T-helper 2 cell treated with Interferon-gamma antibody and Interleukin-4, amounts not matched to agents 5 μg/mL and 100 μg/mL, for 36 hours (primary cell): Measurements from ENCODE around the gene PM20D2.
A peak's percentile ranks its signal among the peaks of the same experiment; 100 is the strongest.

Experiments used
- DNase-seq: peaks from one replicate; pipeline ENCODE4 v3.0.0; 2021; ENCODE audit warnings: low spot score
- H3K27ac Mint-ChIP-seq: one replicate; pipeline ENCODE4 v1.8.0; 2021; ENCODE audit warnings: mild to moderate bottlenecking, mixed read lengths
- H3K27me3 Mint-ChIP-seq: one replicate; pipeline ENCODE4 v1.8.0; 2021; ENCODE audit warnings: low read depth, mixed read lengths
- H3K36me3 Mint-ChIP-seq: one replicate; pipeline ENCODE4 v1.8.0; 2021; ENCODE audit warnings: low read depth, mixed read lengths
- H3K4me1 Mint-ChIP-seq: one replicate; pipeline ENCODE4 v1.8.0; 2021; ENCODE audit warnings: low read depth, mixed read lengths
- H3K4me3 Mint-ChIP-seq: one replicate; pipeline ENCODE4 v1.8.0; 2022; ENCODE audit warnings: mild to moderate bottlenecking, moderate library complexity, mixed read lengths
- H3K9me3 Mint-ChIP-seq: one replicate; pipeline ENCODE4 v1.8.0; 2021; ENCODE audit warnings: mixed read lengths

Gene PM20D2

GRCh38 chr6:89133981-89134380 lies 11.9 kb upstream of the PM20D2 start:
- H3K27ac Mint-ChIP-seq = no peak overlapping the region
- no peak for DNase-seq
- no peaks in the 10 kb centered on the region for H3K4me1 Mint-ChIP-seq
- H3K27me3 Mint-ChIP-seq = no peaks in the 10 kb centered on the region
- H3K9me3 Mint-ChIP-seq = no peaks in the 10 kb centered on the region
- H3K36me3 Mint-ChIP-seq = no peaks in the 10 kb centered on the region
- no peak overlapping the region for H3K4me3 Mint-ChIP-seq

GRCh38 chr6:89134723-89135122 lies 11.1 kb upstream of the PM20D2 start:
- Mint-ChIP-seq H3K9me3 (no peaks in the 10 kb centered on the region), H3K4me1 (no peaks in the 10 kb centered on the region), H3K36me3 (no peaks in the 10 kb centered on the region), H3K27me3 (no peaks in the 10 kb centered on the region), H3K4me3 (no peak overlapping the region), H3K27ac (no peak overlapping the region)
- DNase-seq = no peak

- no peak for DNase-seq
- Mint-ChIP-seq H3K27me3 (peaks cover 4% of the 10 kb centered on the region), H3K9me3 (no peaks in the 10 kb centered on the region), H3K4me3 (no peak overlapping the region), H3K27ac (no peak overlapping the region), H3K36me3 (no peaks in the 10 kb centered on the region), H3K4me1 (no peaks in the 10 kb centered on the region)
These were observed 7.7 kb upstream of the PM20D2 start for GRCh38 chr6:89138173-89138572.

- no peaks in the 10 kb centered on the region for H3K36me3 Mint-ChIP-seq
- no peak overlapping the region for H3K27ac Mint-ChIP-seq
- H3K27me3 Mint-ChIP-seq = peaks cover 12% of the 10 kb centered on the region
- H3K4me1 Mint-ChIP-seq = peaks cover 8% of the 10 kb centered on the region
- H3K4me3 Mint-ChIP-seq = no peak overlapping the region
- no peak for DNase-seq
- H3K9me3 Mint-ChIP-seq = no peaks in the 10 kb centered on the region
These were observed 6.1 kb upstream of the PM20D2 start for GRCh38 chr6:89139509-89140346.

DNA sequence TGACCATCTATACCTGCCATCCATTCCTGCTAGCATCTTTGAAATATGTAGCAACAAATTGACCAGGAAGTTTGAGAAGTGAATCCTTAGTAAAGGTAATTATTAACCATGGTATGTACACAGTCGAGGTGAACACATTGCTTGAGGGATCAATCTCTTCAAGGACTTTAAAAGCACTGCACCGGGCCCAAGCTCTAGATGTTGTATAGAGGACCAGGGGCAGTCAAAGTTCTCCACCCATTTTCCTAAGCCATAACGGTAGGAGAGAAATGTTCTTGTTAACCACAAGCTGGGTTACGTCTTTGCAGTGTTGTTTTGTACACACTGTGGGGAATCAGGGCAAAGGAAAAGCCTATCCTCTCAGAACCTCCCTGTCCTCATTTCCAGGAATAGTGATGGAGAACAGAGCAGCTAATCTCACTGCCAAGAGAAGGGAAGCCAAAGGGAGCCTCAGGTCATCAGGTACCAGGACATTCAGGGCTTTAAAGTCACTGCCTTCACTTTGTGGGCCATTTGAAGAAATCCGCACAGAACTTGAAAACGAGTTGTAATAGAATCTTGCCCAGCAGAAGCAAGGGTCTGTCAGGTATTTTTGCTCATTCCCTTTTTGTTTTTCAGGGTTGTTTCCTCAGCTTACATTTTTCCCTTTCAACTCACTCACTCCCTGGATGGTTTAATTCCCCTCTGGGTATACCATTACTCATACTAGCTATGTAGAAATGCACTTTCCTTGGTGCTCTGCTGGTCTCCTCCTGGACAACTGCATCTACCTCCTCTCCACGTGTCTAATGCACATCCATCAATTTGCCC lies 5.3 kb upstream of the PM20D2 start:
- H3K9me3 Mint-ChIP-seq = no peaks in the 10 kb centered on the region

GRCh38 chr6:89144354-89144906 lies 1.4 kb upstream of the PM20D2 start:
- Mint-ChIP-seq H3K27me3 (peaks cover 12% of the 10 kb centered on the region), H3K27ac (no peak overlapping the region), H3K36me3 (peaks cover 12% of the 10 kb centered on the region), H3K9me3 (no peaks in the 10 kb centered on the region), H3K4me1 (peaks cover 23% of the 10 kb centered on the region), H3K4me3 (peak overlapping the region; percentile 43)
- DNase-seq = peak; percentile 6

More for the DNA sequence above, 5.3 kb upstream of the PM20D2 start:
- Mint-ChIP-seq H3K4me3 (no peak overlapping the region), H3K27me3 (peaks cover 12% of the 10 kb centered on the region), H3K36me3 (no peaks in the 10 kb centered on the region), H3K27ac (no peak overlapping the region), H3K4me1 (peaks cover 12% of the 10 kb centered on the region)
- DNase-seq = no peak

DNA sequence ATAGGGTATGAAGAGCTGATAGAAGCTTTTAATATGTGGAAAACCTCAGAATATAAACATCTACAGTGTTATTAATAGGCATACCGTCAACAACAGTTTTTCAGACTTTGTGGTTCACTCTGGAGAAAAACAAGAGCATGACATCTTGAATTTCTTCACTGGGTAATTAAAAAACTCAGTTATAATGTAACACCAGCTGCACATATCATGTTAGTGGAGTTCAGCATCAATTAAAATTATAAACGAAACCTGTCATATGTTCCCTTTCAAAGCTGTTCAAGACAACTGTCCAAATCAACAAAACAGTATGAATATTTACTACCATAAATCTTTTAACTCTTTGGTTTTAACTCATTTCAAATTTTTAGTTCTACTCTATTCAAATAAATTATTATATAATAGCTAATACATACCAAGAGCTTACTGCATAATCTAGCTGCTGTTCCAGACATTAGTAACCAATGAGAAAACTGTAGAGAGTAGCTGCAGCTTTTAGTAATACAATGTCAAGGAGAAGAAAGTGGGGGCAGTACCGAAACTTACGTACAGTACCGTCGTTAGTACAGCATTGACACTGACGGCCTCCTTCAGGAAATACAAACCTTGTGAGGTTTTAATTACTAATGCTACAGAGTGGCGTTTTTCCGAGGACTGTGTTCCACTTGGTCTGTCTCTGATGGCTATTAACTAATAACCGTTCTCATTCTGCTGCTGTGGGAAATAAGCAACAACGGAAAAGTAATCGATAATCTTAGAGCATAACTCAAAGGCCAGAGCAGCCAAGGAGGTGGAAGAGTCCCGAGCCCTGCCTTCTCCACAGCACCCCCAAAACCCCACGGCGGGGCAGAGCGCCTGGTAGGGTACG lies 532 bp upstream of the PM20D2 start:
- peaks cover 19% of the 10 kb centered on the region for H3K36me3 Mint-ChIP-seq
- H3K4me3 Mint-ChIP-seq = peak overlapping the region; percentile 92
- H3K4me1 Mint-ChIP-seq = peaks cover 26% of the 10 kb centered on the region

DNA sequence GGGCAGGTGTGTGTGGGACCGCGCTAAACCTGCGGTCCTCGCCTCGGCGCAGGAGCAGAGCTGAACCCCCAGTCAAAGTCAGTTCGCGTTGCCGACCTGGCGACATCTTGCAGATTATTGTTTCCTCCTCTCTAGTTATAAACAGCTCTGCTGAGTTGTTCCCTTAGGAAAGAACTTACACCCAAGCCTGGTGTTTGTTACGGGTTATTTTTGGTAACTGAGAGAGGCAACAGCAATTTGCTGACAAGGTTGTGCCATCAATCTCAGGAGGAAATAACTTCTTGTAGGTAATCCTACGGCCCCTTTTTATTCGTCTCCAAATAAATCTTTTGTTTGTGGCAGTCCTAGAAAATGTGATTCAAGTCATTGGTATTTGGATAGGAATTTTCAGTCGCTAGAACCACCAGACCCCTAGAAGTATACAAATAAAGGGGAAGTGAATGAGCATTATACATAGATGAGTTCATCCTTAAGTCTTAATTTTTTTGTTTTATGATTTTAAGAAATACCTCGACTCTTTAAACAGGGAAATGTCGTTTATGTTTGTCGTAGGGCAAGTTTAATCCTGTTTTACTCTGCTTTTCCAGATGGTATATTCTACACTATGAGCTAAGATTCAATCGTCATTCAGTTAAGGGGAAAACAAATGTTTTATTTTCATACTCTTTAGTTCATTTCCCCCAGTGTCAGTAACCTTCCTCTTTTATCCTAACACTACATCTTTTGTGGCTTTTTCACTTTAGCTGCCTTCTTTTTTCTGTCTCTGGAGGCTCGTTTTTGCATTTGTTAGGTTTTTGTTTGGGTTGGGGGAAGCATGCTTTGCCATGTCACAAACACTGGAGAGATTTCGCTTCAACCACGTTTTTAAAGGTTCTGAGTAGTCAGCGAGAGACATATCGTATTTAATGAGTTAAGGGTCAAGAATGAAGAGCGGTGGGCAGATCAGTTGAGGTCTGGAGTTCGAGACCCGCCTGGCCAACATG lies 1.2 kb downstream of the PM20D2 start:
- Mint-ChIP-seq H3K4me3 (peak overlapping the region; percentile 79), H3K27ac (peak overlapping the region; percentile 47), H3K36me3 (peaks cover 25% of the 10 kb centered on the region), H3K4me1 (peaks cover 26% of the 10 kb centered on the region), H3K9me3 (no peaks in the 10 kb centered on the region), H3K27me3 (peaks cover 12% of the 10 kb centered on the region)
- no peak for DNase-seq

More for the DNA sequence above, 532 bp upstream of the PM20D2 start:
- H3K27ac Mint-ChIP-seq = peak overlapping the region; percentile 97
- H3K9me3 Mint-ChIP-seq = no peaks in the 10 kb centered on the region
- peak; percentile 51 for DNase-seq
- H3K27me3 Mint-ChIP-seq = peaks cover 12% of the 10 kb centered on the region

DNA sequence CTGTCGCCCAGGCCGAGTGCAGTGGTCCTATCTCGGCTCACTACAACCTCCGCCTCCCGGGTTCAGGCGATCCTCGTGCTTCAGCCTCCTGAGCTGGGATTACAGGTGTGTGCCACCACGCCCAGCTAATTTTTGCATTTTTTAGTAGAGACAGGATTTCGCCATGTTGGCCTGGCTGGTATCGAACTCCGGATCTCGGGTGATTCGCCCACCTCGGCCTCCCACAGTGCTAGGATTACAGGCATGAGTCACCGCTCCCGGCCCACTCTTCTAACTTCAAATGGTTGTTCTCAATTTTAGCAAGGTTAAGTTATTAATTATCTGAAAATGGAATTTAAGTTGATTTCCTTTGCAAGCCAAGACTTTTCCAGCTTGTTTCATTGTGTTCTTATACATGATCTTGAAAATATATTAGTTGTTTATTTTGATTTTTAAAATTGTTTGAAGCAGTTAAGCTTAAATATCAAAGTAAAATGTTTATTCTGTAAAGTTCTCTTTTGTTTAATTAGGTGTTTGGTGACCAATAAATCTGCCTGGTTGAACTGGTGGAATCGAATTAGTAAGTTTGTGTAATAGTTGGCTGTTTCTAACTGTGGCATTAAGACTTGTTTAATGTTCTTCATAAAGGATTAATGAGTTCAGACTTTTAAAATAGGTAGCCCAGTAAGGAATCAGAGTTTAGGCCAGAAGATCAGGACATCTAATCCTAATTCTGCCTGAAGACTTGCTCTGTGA lies 2.3 kb downstream of the PM20D2 start:
- Mint-ChIP-seq H3K4me1 (peaks cover 26% of the 10 kb centered on the region), H3K27ac (peak overlapping the region; percentile 55), H3K9me3 (no peaks in the 10 kb centered on the region), H3K4me3 (peak overlapping the region; percentile 63), H3K36me3 (peaks cover 28% of the 10 kb centered on the region), H3K27me3 (peaks cover 7% of the 10 kb centered on the region)
- peak; percentile 15 for DNase-seq

- H3K27ac Mint-ChIP-seq = no peak overlapping the region
- no peak for DNase-seq
- peaks cover 9% of the 10 kb centered on the region for H3K4me1 Mint-ChIP-seq
- H3K36me3 Mint-ChIP-seq = peaks cover 33% of the 10 kb centered on the region
- H3K27me3 Mint-ChIP-seq = no peaks in the 10 kb centered on the region
- H3K4me3 Mint-ChIP-seq = no peak overlapping the region
- H3K9me3 Mint-ChIP-seq = no peaks in the 10 kb centered on the region
These were observed 8.3 kb downstream of the PM20D2 start for GRCh38 chr6:89154131-89154530.

GRCh38 chr6:89160331-89161092 lies 14.7 kb downstream of the PM20D2 start:
- Mint-ChIP-seq H3K9me3 (no peaks in the 10 kb centered on the region), H3K4me3 (no peak overlapping the region), H3K36me3 (peaks cover 26% of the 10 kb centered on the region), H3K4me1 (peaks cover 3% of the 10 kb centered on the region), H3K27ac (no peak overlapping the region), H3K27me3 (no peaks in the 10 kb centered on the region)
- no peak for DNase-seq
